GM21619 (cell line): ENCODE measurements around the gene KLHL29.

ENCODE experiments used
- ATAC-seq: cut with Tn5 transposase; IDR thresholded peaks from one replicate; pipeline ENCODE4 v1.9.1; 2021; ENCODE audit not compliant: unreplicated experiment

The KLHL29 gene

GRCh38 chr2:23563673-23564614 lies 179.0 kb downstream of the KLHL29 start:
- no peak for ATAC-seq

- no peak for ATAC-seq
Observed at GRCh38 chr2:23564615-23564960, 179.6 kb downstream of the KLHL29 start.

GRCh38 chr2:23565374-23565773 lies 180.4 kb downstream of the KLHL29 start:
- no peak for ATAC-seq

GRCh38 chr2:23565814-23566213 lies 180.8 kb downstream of the KLHL29 start:
- ATAC-seq, result no peak

- no peak for ATAC-seq
Observed at GRCh38 chr2:23566241-23567142, 181.5 kb downstream of the KLHL29 start.

GRCh38 chr2:23567161-23567756 lies 182.3 kb downstream of the KLHL29 start:
- no peak for ATAC-seq

GRCh38 chr2:23568211-23568610 lies 183.2 kb downstream of the KLHL29 start:
- no peak for ATAC-seq

- ATAC-seq, result no peak
Observed at GRCh38 chr2:23568626-23569190, 183.7 kb downstream of the KLHL29 start.

- no peak for ATAC-seq
Observed at GRCh38 chr2:23569761-23570365, 184.9 kb downstream of the KLHL29 start.

GRCh38 chr2:23571085-23571484 lies 186.1 kb downstream of the KLHL29 start:
- no peak for ATAC-seq

- ATAC-seq, result no peak
Observed at GRCh38 chr2:23571527-23572282, 186.7 kb downstream of the KLHL29 start.

GRCh38 chr2:23574919-23575654 lies 190.1 kb downstream of the KLHL29 start:
- no peak for ATAC-seq

GRCh38 chr2:23578964-23579671 lies 194.1 kb downstream of the KLHL29 start:
- no peak for ATAC-seq

GRCh38 chr2:23579674-23580073 lies 194.7 kb downstream of the KLHL29 start:
- ATAC-seq, result no peak

GRCh38 chr2:23583467-23583866 lies 198.5 kb downstream of the KLHL29 start:
- no peak for ATAC-seq

GRCh38 chr2:23584054-23584745 lies 199.2 kb downstream of the KLHL29 start:
- ATAC-seq, result no peak

- no peak for ATAC-seq
Observed at GRCh38 chr2:23585273-23586170, 200.5 kb downstream of the KLHL29 start.
